Measurements from ENCODE around the gene RFC5. TPM values are rescaled to one million over a fixed set of nuclear protein-coding genes. Genes with fewer than 3 reads are reported as not detected.
"Not testable (repeated sequence)": the region's sequence is repeated elsewhere in the genome, so short reads cannot be mapped to it uniquely, and the experiment has no call there.

RFC5 gene
- total and polyA plus RNA-seq, 10 donors: 6.6 to 18.4 (median 11.4) TPM

- H3K4me1 ChIP-seq: peaks cover 0 to 13% (median 2%) of the 10 kb centered on the region in 6 donors
- no peaks in the 10 kb centered on the region for H3K9me3 ChIP-seq
- DNase-seq: no peak
- H3K27ac ChIP-seq: no peak overlapping the region
- H3K36me3 ChIP-seq: peaks cover 0 to 6% (median 0%) of the 10 kb centered on the region in 6 donors
- WGBS, 5 donors: 78 to 94% (median 88%) methylated on average over 3 of the region's 3 CpGs
- no peaks in the 10 kb centered on the region for H3K27me3 ChIP-seq (replicated peaks in 1 of 7)
- no peak overlapping the region for H3K4me3 ChIP-seq
- TF ChIP-seq CTCF (IDR thresholded peaks at IDR 0.05 in 8 of 11, conservative IDR thresholded peaks at IDR 0.05 in 3 of 11) (no peak), POLR2AphosphoS5 (IDR thresholded peaks at IDR 0.05) (no peak), POLR2A (IDR thresholded peaks at IDR 0.05) (no peak)
- intact Hi-C loops (cut with DNase I; ENCODE audit: low total_unique reads): no loop called here
Measured at GRCh38 chr12:118070650-118071049, 54.1 kb downstream of the RFC5 start.

GRCh38 chr12:118073768-118074167 is 57.3 kb downstream of the RFC5 start:
- H3K4me1 ChIP-seq: peaks cover 0 to 3% (median 0%) of the 10 kb centered on the region in 6 donors
- intact Hi-C loops (cut with DNase I; ENCODE audit: low total_unique reads): no loop called here
- TF ChIP-seq CTCF (IDR thresholded peaks at IDR 0.05 in 8 of 11, conservative IDR thresholded peaks at IDR 0.05 in 3 of 11) (no peak), POLR2AphosphoS5 (IDR thresholded peaks at IDR 0.05) (no peak), POLR2A (IDR thresholded peaks at IDR 0.05) (no peak)
- H3K9me3 ChIP-seq: peaks cover 0 to 5% (median 0%) of the 10 kb centered on the region in 8 donors
- H3K27ac ChIP-seq: no peak overlapping the region
- DNase-seq: no peak
- no peak overlapping the region for H3K4me3 ChIP-seq
- WGBS, 5 donors: 78 to 88% (median 85%) methylated on average over 4 of the region's 4 CpGs
- H3K27me3 ChIP-seq (replicated peaks in 1 of 7): no peaks in the 10 kb centered on the region
- peaks cover 0 to 20% (median 0%) of the 10 kb centered on the region in 6 donors for H3K36me3 ChIP-seq

GRCh38 chr12:118081521-118081920 is 65.0 kb downstream of the RFC5 start:
- 94 to 97% (median 94%) methylated on average over 9 of the region's 9 CpGs for WGBS, 5 donors
- H3K27ac ChIP-seq; intact Hi-C loops (cut with DNase I; ENCODE audit: low total_unique reads); DNase-seq; H3K9me3 ChIP-seq; H3K27me3 ChIP-seq (replicated peaks in 1 of 7); H3K4me3 ChIP-seq; H3K4me1 ChIP-seq: not testable (repeated sequence)
- peaks cover 0 to 46% (median 0%) of the 10 kb centered on the region in 6 donors for H3K36me3 ChIP-seq

Small RNAs within 50 kb of the gene (small RNA-seq; reads per million reads assigned to genes)
- 0 reads per million in 4 donors for gene AC131159.1

Other genes starting within 250 kb of the RFC5 start
- under 1 TPM in 3 of 7 donors, not detected in 4; 0.03 to 0.09 (median 0.07) TPM for gene KSR2, start 47.7 kb upstream of the RFC5 start, total RNA-seq
- under 1 TPM; under 0.01 to 0.02 (median under 0.01) TPM for gene KSR2, start 47.7 kb upstream of the RFC5 start, polyA plus RNA-seq
- gene WSB2, start 44.5 kb downstream of the RFC5 start, total RNA-seq: 10 to 100 TPM; 33.1 to 63.2 (median 48.9) TPM
- gene WSB2, start 44.5 kb downstream of the RFC5 start, polyA plus RNA-seq: 10 to 100 TPM; 14.4 to 25.3 (median 18.6) TPM
- gene VSIG10, start 87.3 kb downstream of the RFC5 start, total RNA-seq: 10 to 100 TPM; 11.6 to 22.9 (median 18.2) TPM
- gene VSIG10, start 87.3 kb downstream of the RFC5 start, polyA plus RNA-seq: 1 to 10 TPM; 4.9 to 7.0 (median 5.2) TPM
- gene PEBP1, start 119.4 kb downstream of the RFC5 start, total RNA-seq: 100 to 1,000 TPM in 6 of 7 donors, 10 to 100 TPM in 1; 99.5 to 179 (median 128) TPM
- 100 to 1,000 TPM; 149 to 201 (median 165) TPM for gene PEBP1, start 119.4 kb downstream of the RFC5 start, polyA plus RNA-seq

All from spleen (tissue), 11 donors.